Ishikawa (cell line): ENCODE data around the gene TMEM212.

ENCODE experiments used
- EP300 ChIP-seq: IDR thresholded peaks from 2 replicates; pipeline ENCODE4 v1.6.1; 2012; ENCODE audit warnings: borderline replicate concordance
- YY1 ChIP-seq: IDR thresholded peaks from 2 replicates; pipeline ENCODE4 v1.6.1; 2012; ENCODE audit warnings: low read depth
- TF ChIP-seq, protein P1 (sequence below): IDR thresholded peaks from 2 replicates; pipeline ENCODE4 v1.6.1; 2012; ENCODE audit warnings: low read depth, mild to moderate bottlenecking

- TF ChIP-seq EP300: no peak
- no peak for TF ChIP-seq YY1
- TF ChIP-seq, protein P1, sequence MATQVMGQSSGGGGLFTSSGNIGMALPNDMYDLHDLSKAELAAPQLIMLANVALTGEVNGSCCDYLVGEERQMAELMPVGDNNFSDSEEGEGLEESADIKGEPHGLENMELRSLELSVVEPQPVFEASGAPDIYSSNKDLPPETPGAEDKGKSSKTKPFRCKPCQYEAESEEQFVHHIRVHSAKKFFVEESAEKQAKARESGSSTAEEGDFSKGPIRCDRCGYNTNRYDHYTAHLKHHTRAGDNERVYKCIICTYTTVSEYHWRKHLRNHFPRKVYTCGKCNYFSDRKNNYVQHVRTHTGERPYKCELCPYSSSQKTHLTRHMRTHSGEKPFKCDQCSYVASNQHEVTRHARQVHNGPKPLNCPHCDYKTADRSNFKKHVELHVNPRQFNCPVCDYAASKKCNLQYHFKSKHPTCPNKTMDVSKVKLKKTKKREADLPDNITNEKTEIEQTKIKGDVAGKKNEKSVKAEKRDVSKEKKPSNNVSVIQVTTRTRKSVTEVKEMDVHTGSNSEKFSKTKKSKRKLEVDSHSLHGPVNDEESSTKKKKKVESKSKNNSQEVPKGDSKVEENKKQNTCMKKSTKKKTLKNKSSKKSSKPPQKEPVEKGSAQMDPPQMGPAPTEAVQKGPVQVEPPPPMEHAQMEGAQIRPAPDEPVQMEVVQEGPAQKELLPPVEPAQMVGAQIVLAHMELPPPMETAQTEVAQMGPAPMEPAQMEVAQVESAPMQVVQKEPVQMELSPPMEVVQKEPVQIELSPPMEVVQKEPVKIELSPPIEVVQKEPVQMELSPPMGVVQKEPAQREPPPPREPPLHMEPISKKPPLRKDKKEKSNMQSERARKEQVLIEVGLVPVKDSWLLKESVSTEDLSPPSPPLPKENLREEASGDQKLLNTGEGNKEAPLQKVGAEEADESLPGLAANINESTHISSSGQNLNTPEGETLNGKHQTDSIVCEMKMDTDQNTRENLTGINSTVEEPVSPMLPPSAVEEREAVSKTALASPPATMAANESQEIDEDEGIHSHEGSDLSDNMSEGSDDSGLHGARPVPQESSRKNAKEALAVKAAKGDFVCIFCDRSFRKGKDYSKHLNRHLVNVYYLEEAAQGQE: no peak
Observed at GRCh38 chr3:171827836-171828458, 15.2 kb upstream of the TMEM212 start.
